DND-41 (cell line): ENCODE results near the gene FBXL5.

Source experiments
- ATAC-seq: fragments of 200-7000 bp; cut with Tn5 transposase; 3 replicates; pipeline ENCODE4 v1.9.1; 2021; ENCODE audit warnings: low read depth; ENCODE audit not compliant: insufficient read depth
- DNase-seq: peaks from one replicate; pipeline ENCODE4 v3.0.0-alpha.2; 2020
- H2AFZ ChIP-seq: 2 replicates; pipeline ENCODE4 v1.6.0; 2012; ENCODE audit warnings: low read depth, low read length
- H3K27ac ChIP-seq: 2 replicates; pipeline ENCODE4 v1.5.1; 2012; ENCODE audit warnings: low read length, inconsistent platforms
- H3K27me3 ChIP-seq: fragments of 200-600 bp; sonication (generic); 2 replicates; pipeline ENCODE4 v1.6.0; 2012; ENCODE audit warnings: low read length, mild to moderate bottlenecking, inconsistent platforms; ENCODE audit not compliant: insufficient read depth, poor library complexity
- H3K36me3 ChIP-seq: 2 replicates; pipeline ENCODE4 v1.5.1; 2012; ENCODE audit warnings: low read length, inconsistent platforms; ENCODE audit not compliant: insufficient read depth
- H3K4me1 ChIP-seq: 2 replicates; pipeline ENCODE4 v1.5.1; 2012; ENCODE audit warnings: mild to moderate bottlenecking, low read length; ENCODE audit not compliant: insufficient read depth
- H3K4me2 ChIP-seq: 2 replicates; pipeline ENCODE4 v1.6.0; 2012; ENCODE audit warnings: mild to moderate bottlenecking, moderate library complexity, low read length, inconsistent platforms; ENCODE audit not compliant: insufficient read depth
- H3K4me3 ChIP-seq, 2 experiments: fragments of 200-600 bp in 1 of 2; shearing (Covaris generic) in 1 of 2; 2 replicates each; pipeline ENCODE4 v1.5.1; 2012 to 2016; ENCODE audit warnings: inconsistent platforms in 2 of 2, low read length in 2 of 2, mild to moderate bottlenecking in 2 of 2, low read depth in 1 of 2, moderate library complexity in 1 of 2
- H3K79me2 ChIP-seq: 2 replicates; pipeline ENCODE4 v1.6.0; 2012; ENCODE audit warnings: low read length, inconsistent platforms; ENCODE audit not compliant: insufficient read depth
- H3K9ac ChIP-seq: 2 replicates; pipeline ENCODE4 v1.6.0; 2012; ENCODE audit warnings: low read depth, mild to moderate bottlenecking, inconsistent platforms, low read length, moderate library complexity
- H3K9me3 ChIP-seq: 2 replicates; pipeline ENCODE4 v1.5.1; 2012; ENCODE audit warnings: low read length, moderate library complexity, mild to moderate bottlenecking, inconsistent platforms; ENCODE audit not compliant: insufficient read depth, severe bottlenecking
- H4K20me1 ChIP-seq: 2 replicates; pipeline ENCODE4 v1.6.0; 2012; ENCODE audit warnings: low read length; ENCODE audit not compliant: insufficient read depth
- EZH2 ChIP-seq: IDR thresholded peaks from 3 replicates; pipeline ENCODE4 v1.6.1; 2012; ENCODE audit warnings: borderline replicate concordance, low read depth, mild to moderate bottlenecking, moderate library complexity, low read length, inconsistent platforms; ENCODE audit not compliant: severe bottlenecking
- TF ChIP-seq, protein P1 (sequence below): IDR thresholded peaks from 2 replicates; pipeline ENCODE4 v1.5.1; 2012; ENCODE audit warnings: borderline replicate concordance, low read length, moderate library complexity, mild to moderate bottlenecking; ENCODE audit not compliant: poor library complexity, severe bottlenecking; ENCODE audit errors: extremely low read depth

Gene FBXL5

DNA sequence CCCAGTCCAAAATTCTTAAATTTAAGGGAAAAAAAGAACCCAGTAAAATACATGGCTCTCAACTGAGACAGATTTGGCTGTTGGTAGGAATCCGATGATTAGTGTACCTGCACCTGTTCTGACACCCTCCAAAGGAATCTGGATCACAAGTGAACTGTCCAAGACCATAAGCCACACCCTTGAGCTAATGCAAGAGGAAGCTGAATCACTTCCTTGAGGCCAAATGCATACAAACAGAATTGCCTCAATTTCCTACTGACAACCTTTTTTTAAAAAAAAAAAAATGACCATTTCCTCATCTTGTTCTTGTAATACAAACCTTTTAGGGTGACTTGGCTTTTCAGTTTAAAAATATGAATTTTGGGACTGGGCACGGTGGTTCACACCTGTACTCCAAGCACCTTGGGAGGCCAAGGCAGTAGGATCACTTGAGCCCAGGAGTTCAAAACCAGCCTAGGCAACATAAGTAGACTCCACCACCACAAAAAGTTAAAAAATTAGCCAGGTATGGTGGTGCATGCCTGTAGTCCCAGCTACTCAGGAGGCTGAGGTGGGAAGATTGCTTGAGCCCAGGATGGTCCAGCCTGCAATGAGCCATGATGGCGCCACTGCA is 10.7 kb upstream of the FBXL5 start:
- Histone ChIP-seq H3K27ac (no peak overlapping the region), H3K27me3 (no peaks in the 10 kb centered on the region), H3K4me3 (no peak overlapping the region), H4K20me1 (no peaks in the 10 kb centered on the region), H3K9ac (no peak overlapping the region), H2AFZ (no peak overlapping the region), H3K36me3 (peaks cover 13% of the 10 kb centered on the region; the same call in 1 of the 2 replicates), H3K79me2 (peaks cover 7% of the 10 kb centered on the region), H3K4me2 (no peak overlapping the region), H3K4me1 (no peaks in the 10 kb centered on the region), H3K9me3 (no peaks in the 10 kb centered on the region)
- TF ChIP-seq EZH2, result no peak
- TF ChIP-seq, protein P1, sequence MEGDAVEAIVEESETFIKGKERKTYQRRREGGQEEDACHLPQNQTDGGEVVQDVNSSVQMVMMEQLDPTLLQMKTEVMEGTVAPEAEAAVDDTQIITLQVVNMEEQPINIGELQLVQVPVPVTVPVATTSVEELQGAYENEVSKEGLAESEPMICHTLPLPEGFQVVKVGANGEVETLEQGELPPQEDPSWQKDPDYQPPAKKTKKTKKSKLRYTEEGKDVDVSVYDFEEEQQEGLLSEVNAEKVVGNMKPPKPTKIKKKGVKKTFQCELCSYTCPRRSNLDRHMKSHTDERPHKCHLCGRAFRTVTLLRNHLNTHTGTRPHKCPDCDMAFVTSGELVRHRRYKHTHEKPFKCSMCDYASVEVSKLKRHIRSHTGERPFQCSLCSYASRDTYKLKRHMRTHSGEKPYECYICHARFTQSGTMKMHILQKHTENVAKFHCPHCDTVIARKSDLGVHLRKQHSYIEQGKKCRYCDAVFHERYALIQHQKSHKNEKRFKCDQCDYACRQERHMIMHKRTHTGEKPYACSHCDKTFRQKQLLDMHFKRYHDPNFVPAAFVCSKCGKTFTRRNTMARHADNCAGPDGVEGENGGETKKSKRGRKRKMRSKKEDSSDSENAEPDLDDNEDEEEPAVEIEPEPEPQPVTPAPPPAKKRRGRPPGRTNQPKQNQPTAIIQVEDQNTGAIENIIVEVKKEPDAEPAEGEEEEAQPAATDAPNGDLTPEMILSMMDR, result no peak
- no peak for DNase-seq
- ATAC-seq, result peak; percentile 29; the same call in 1 of the 3 replicates

DNA sequence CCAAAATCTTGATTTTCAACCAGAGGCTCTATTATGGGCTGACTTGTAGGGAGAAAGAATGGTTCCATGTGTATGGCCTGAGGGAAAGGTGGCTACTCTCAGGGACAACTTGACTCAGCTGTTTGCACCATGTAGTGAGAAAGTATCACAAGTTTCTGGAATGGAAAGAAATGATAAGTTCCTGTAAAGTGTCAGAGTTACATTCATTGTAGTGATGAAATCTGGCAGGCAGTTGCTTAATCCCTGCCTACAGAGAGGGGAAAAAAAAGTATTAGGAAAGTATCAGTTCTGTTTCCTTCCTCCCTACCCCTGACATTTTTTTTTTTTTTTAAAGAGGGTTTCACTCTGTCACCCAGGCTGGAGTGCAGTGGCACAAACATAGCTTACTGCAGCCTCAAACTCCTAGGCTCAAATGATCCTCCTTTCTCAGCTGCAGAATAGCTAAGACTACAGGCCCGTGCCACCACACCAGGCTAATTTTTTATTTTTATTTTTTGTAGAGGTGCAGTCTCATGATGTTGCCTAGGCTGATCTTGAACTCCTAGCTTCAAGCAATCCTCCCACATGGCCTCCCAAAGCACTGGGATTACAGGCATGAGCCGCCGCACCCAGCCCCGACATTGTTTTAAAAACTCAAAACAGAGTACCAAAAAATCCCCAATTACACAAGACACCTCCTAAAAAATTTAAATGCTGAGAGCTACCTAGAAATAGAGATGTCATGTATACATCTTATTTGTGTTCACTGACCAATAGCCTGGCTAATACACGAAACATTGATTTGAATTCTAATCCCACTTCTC is 4.8 kb upstream of the FBXL5 start:
- DNase-seq, result no peak
- Histone ChIP-seq H3K4me2 (no peak overlapping the region), H3K9me3 (no peaks in the 10 kb centered on the region), H3K4me3 (no peak overlapping the region), H2AFZ (no peak overlapping the region), H3K27me3 (no peaks in the 10 kb centered on the region), H4K20me1 (no peaks in the 10 kb centered on the region), H3K27ac (no peak overlapping the region), H3K9ac (no peak overlapping the region), H3K36me3 (no peaks in the 10 kb centered on the region; the same call in 1 of the 2 replicates), H3K79me2 (peaks cover 10% of the 10 kb centered on the region), H3K4me1 (peaks cover 12% of the 10 kb centered on the region)
- TF ChIP-seq EZH2, result no peak
- TF ChIP-seq, protein P1, result no peak
- no peak for ATAC-seq

DNA sequence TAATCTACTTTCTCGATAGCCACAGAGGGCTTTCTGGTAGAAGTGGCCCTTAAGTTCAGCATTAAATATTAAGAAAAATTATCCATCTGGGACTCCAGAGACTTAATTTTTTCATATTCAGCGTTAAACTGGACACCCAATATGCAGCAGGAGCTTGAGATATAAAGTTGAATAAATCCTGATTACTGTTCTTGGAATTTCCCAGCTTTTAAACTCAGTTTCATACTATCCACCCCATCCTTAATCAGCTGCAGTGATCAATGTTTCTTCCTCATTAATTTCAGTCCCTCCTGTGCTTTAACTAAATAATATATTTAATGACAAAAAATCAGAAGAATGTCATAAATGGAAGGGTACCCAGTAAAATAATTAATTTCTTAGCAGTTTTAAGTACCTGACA is 3.6 kb upstream of the FBXL5 start:
- Histone ChIP-seq H3K27me3 (no peaks in the 10 kb centered on the region), H3K4me2 (no peak overlapping the region), H3K4me3 (no peak overlapping the region), H4K20me1 (no peaks in the 10 kb centered on the region), H3K9ac (no peak overlapping the region), H2AFZ (no peak overlapping the region), H3K4me1 (peaks cover 15% of the 10 kb centered on the region), H3K79me2 (peaks cover 22% of the 10 kb centered on the region), H3K9me3 (no peaks in the 10 kb centered on the region), H3K27ac (no peak overlapping the region), H3K36me3 (no peaks in the 10 kb centered on the region; the same call in 1 of the 2 replicates)
- TF ChIP-seq EZH2, result no peak
- TF ChIP-seq, protein P1, result no peak
- DNase-seq, result no peak
- no peak for ATAC-seq
